ENCODE measurements around the gene LENG1. TPM values are rescaled to one million over a fixed set of nuclear protein-coding genes. Genes with fewer than 3 reads are reported as not detected.
A peak's percentile ranks its signal among the peaks of the same experiment; 100 is the strongest.

LENG1 gene
- total and polyA plus RNA-seq, 9 of the 15 experiments (the other 6 are each of a cell fraction or from before 2014, with no cell fraction given), result 0.30 to 10.5 (median 4.7) TPM

- TF ChIP-seq ZNF639 (CRISPR knock-in tag; conservative IDR thresholded peaks at IDR 0.05 in 1 of 2, IDR thresholded peaks at IDR 0.05 in 1 of 2) (no peak), RUNX1 (IDR thresholded peaks at IDR 0.05; ENCODE audit: low read depth) (no peak), CGGBP1 (CRISPR knock-in tag; IDR thresholded peaks at IDR 0.05) (no peak), TEAD2 (tag; IDR thresholded peaks at IDR 0.05) (no peak), CHD2 (IDR thresholded peaks at IDR 0.05; ENCODE audit: low read depth, low read length) (no peak), SNAPC5 (CRISPR knock-in tag; IDR thresholded peaks at IDR 0.05) (no peak), CTBP1 (IDR thresholded peaks at IDR 0.05; ENCODE audit: borderline replicate concordance) (no peak), MYBL2 (IDR thresholded peaks at IDR 0.05; ENCODE audit: low read depth) (no peak), MYBL2 (CRISPR knock-in tag; IDR thresholded peaks at IDR 0.05; ENCODE audit: borderline replicate concordance) (peak; percentile 17; the same call in 1 of the 2 replicates), GTF3C2 (IDR thresholded peaks at IDR 0.05; ENCODE audit: borderline replicate concordance, extremely low read depth, insufficient read length) (no peak), JUND (IDR thresholded peaks at IDR 0.05; ENCODE audit: borderline replicate concordance, low read depth, low read length) (no peak), JUND (tag; IDR thresholded peaks at IDR 0.05; ENCODE audit: borderline replicate concordance, low read depth, low read length) (no peak)
These were observed 20.8 kb downstream of the LENG1 start (continued) for GRCh38 chr19:54138489-54139256.

Data from K562 (cell line).